HCT116 (cell line): ENCODE measurements around the gene POLR2J2.
"Not testable (repeated sequence)": the region's sequence is repeated elsewhere in the genome, so short reads cannot be mapped to it uniquely, and the experiment has no call there.

ENCODE experiments used
- EGR1 ChIP-seq: IDR thresholded peaks from 2 replicates; pipeline ENCODE4 v1.6.1; 2012; ENCODE audit warnings: low read depth
- TF ChIP-seq, protein P1 (sequence below), 3 experiments: fragments of 200-600 bp in 1 of 3; sonication (generic) in 1 of 3; IDR thresholded peaks in 2 of 3; conservative IDR thresholded peaks in 1 of 3; 2 replicates each; pipeline ENCODE4 v1.5.1; 2012 to 2017; ENCODE audit warnings: low read depth in 2 of 3, low read length in 2 of 3, antibody characterized with exemption in 1 of 3, borderline replicate concordance in 1 of 3, control low read depth in 1 of 3, mild to moderate bottlenecking in 1 of 3, mixed read lengths in 1 of 3, mixed run types in 1 of 3, moderate library complexity in 1 of 3; ENCODE audit not compliant: insufficient read depth in 1 of 3

DNA sequence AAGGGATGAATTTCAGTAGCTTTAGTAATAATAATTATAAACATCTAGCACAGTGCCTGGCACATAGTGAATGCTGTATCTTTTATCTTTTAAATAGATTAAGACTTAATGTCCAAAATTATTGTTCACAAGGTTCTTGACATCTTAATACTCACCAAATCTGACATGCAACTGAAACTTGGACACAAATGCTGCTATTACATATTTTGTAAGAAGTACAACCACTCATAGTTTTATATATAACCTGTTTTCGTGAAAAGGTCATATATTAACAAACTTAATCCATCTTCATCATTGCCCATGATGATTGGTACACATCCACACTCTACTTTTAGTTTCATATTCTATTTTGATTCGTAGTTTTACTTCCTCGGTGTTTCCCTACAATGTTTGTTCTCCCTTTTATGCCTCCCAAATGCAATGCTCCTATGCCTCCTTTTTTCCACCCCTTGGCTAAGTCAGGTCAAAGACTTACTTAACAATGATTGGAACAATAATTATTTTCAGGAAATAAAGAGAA, 23.6 kb upstream of the POLR2J2 start:
- TF ChIP-seq, protein P1, sequence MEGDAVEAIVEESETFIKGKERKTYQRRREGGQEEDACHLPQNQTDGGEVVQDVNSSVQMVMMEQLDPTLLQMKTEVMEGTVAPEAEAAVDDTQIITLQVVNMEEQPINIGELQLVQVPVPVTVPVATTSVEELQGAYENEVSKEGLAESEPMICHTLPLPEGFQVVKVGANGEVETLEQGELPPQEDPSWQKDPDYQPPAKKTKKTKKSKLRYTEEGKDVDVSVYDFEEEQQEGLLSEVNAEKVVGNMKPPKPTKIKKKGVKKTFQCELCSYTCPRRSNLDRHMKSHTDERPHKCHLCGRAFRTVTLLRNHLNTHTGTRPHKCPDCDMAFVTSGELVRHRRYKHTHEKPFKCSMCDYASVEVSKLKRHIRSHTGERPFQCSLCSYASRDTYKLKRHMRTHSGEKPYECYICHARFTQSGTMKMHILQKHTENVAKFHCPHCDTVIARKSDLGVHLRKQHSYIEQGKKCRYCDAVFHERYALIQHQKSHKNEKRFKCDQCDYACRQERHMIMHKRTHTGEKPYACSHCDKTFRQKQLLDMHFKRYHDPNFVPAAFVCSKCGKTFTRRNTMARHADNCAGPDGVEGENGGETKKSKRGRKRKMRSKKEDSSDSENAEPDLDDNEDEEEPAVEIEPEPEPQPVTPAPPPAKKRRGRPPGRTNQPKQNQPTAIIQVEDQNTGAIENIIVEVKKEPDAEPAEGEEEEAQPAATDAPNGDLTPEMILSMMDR (IDR thresholded peaks at IDR 0.05 in 2 of 3, conservative IDR thresholded peaks at IDR 0.05 in 1 of 3; ENCODE audit: borderline replicate concordance in 1 of 3, insufficient read depth in 1 of 3, low read depth in 2 of 3, low read length in 2 of 3) = not testable (repeated sequence)
- not testable (repeated sequence) for TF ChIP-seq EGR1
